ENCODE measurements around the gene ZNF280B.

DNA sequence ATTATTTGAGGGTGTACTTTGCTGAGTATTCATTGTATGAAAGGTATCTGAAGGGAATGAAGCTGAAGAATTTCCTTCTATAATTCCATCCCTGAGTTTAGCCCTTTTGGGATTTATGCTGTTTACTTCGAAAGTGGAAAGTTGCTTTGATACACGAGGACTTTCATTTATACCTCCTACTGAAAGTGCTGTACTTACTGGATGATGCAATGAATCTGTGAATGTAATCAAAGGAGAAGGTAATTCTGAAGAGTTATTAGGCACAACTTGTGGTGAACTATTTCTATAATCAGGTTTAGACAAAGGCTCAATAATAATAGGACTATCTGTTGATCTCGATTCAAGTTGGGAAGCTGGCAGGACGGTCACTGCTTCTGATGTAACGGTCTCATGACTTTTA, 19.8 kb downstream of the ZNF280B start:
- TF ChIP-seq, protein P1, sequence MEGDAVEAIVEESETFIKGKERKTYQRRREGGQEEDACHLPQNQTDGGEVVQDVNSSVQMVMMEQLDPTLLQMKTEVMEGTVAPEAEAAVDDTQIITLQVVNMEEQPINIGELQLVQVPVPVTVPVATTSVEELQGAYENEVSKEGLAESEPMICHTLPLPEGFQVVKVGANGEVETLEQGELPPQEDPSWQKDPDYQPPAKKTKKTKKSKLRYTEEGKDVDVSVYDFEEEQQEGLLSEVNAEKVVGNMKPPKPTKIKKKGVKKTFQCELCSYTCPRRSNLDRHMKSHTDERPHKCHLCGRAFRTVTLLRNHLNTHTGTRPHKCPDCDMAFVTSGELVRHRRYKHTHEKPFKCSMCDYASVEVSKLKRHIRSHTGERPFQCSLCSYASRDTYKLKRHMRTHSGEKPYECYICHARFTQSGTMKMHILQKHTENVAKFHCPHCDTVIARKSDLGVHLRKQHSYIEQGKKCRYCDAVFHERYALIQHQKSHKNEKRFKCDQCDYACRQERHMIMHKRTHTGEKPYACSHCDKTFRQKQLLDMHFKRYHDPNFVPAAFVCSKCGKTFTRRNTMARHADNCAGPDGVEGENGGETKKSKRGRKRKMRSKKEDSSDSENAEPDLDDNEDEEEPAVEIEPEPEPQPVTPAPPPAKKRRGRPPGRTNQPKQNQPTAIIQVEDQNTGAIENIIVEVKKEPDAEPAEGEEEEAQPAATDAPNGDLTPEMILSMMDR (IDR thresholded peaks at IDR 0.05): no peak
- TF ChIP-seq EZH2 (IDR thresholded peaks at IDR 0.05; ENCODE audit: borderline replicate concordance, insufficient read depth, low read depth, low read length, poor library complexity, severe bottlenecking): no peak
